AG08396 (cell line): Measurements from ENCODE around the gene DUSP22.

Experiments used
- DNase-seq: peaks from one replicate; pipeline ENCODE4 v3.0.0; 2012; ENCODE audit warnings: low spot score, mixed read lengths

The DUSP22 gene

DNA sequence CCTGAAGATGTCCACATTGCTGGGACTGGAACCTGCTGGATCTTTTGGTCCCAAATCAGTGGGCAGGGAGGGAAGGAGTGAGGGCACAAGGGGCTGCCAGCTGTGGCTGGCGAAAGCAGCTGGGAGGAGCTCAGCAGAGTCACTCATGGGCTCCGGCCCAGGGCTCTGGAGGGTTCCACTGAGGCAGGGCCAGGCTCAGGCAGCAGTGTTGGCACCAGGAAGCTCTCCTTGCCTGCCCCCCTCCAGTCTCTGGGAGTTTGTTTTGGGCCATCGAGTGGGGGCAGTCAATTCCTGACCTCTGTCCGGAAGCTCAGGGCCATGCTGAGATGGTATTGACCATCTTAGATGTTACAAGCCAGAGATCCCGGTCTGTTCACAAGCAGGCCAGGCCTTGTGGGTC lies 60.2 kb downstream of the DUSP22 start:
- no peak for DNase-seq

DNA sequence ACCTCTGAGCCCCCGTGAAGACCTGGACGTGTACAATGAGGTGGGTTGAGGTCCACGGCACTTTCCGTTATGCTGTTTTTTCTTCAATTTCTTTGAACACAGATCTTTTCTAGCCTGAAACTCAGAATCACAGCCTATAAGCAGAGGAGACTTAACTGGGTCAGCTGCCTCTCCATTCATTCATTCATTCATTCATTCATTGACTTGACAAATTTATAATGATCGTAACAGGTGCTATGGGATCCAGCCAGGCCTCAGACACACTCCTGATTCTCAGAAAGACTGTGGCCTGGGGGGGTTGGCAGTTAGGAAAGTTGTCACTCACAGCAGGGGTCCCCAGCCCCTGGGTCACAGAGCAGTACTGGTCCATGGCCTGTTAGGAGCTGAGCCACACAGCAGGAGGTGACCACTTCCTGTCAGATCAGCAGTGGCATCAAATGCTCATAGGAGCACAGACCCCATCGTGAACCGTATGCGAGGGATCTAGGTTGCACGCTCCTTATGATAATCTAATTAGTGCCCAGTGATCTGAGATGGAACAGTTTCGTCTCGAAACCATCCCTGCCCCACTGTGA lies 60.7 kb downstream of the DUSP22 start:
- no peak for DNase-seq

DNA sequence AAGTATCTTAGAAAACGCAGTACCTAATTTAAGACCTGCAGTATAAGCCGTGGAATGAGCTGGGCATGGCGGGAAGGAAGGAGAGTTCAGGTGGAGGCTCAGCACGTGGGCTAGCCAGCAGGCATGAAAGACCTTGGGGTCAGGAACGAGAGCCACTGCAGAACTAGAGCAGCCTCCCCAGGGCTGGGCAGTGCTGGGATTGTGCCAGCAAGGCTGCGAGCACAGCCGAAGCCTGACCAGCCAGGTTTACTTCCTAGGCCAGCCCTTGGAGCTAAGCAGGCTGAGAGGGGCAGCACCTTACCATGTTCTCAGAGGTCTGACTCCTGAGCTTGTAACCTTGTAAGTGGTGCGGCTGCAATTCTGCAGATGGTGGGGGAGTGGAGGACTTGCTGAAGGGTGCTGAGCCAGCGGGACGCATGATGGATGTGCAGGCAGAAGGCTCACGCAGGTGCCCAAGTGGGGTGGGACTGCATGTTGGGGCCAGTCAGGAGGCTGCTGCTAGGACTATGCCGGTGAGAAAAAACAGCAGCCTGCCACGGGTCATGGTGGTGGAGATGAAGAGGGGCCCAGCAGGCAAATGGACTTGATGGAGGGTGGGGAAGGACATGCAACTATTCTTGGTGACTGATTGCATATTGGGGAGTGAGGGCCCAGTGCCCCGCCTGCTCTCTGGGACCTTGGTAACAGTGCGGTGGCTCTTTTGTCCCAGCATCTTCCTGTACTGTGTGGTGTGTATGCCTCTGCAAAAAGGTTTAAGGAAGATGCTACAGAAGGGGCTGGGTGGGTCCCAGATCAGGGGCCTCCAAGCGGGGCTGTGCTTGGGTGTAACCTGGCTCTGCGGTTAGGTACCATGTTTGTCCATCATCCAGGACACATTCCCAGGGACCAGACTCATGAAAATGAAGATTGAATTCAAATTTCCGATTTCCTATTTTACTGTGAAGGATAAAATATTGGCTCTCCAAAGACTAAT lies 61.6 kb downstream of the DUSP22 start:
- no peak for DNase-seq

DNA sequence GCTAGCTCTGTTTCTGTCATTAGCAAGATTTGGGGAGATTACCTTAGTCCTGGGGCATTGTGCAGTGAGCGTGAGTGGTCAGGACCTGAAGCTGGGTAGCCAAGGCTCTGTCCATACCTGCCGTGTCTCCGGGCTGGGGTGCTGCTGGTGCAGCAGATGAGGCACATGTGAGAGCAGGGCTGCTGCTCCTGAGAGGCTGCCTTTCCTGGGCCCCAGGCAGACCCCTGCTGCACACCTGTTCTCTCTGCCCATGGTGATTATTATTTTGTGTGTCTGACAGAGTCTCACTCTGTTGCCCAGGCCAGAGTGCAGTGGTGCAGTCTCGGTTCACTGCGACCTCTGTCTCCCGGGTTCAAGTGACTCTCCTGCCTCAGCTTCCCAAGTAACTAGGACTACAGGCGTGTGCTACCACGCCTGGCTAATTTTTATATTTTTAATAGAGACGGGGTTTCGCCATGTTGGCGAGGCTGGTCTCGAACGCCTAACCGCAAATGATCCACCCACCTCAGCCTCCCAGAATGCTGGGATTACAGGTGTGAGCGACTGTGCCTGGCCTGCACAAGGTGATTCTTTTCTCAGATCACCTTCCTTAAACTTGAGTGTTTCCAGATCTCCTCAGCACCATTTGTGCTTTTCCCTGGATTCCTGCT lies 62.5 kb downstream of the DUSP22 start:
- no peak for DNase-seq

DNA sequence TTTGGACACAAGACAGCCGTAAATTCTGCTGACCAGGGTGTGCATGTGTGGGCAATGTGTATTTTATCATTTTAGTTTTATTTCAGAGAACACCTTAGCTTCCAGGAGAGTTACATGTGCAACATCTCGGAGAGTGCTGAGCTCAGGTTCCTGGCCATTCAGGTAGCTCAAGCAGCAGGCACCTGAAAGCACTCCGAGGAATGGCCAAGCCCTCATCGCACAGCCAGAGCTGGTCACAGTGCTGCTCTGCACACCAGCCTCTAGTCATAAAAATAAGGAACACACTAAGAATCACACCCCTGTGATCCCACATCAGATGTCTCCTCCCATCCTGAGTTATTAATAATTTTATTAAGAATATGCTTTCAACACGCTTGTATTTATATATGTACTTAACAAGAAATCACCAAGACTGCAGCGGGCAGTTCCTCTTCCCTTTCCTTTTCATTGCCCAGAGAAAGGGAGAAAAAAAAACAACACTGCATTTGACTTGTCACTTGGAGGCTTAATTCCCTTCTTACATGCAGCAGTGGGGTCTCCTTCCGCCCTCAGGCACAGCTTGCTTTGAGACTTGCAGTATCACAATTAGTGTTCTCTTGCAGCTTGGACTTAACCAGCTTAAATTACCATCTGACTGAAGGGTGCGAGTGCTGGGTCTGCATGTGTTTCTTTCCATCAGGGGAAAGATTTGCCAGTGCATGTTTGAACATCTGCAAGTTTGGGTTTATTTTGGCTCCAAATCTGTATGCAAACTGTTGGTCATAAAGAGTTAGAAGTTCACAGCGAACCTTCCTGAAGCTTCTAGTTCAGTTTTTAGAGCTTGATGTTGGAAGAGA lies 63.3 kb downstream of the DUSP22 start:
- no peak for DNase-seq

DNA sequence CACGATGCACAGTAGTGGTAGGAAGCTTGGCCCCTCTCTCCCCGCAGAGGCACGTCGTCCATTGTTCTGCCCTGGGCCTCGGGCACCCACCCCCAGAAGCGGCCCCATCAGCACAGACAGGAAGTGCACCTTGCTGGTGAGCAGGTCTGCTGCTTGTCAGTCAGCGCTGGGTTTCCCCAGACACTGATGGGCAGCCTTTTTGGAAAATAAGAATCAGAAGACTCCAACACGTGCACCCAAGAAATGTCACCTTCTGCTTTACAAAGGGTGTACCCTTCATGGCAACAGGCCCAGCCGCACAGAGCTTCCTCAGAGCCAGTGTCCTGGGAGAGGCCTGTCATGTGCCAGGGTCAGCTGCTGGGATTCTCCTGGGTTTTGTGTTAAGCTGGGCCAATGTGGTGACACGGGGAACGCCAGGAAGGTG lies 64.6 kb downstream of the DUSP22 start:
- no peak for DNase-seq

DNA sequence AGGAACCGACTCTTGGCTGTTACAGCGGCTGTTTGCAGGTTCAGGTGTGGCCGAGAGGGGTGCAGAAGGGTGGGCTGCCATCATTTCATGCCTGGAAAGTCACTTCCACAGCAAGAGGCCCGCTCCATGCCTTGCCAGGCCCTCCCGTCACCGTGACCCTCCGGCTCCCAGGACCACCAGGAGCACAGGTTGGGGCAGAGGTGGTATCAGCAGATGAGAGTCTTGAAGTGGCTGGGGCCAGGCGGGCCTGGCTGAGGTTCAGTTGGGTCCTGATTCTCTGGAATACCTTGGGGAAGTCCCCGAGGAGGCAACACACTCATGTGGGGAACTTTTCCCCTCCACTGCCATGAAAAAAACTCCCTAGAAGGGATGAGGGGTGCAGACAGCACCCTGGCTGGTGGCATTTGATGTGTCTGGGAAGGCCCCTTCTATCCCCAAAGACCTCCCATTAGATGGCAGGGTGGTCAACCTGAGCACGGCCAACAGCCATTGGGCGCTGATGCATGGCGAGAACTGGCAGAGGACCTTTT lies 65.0 kb downstream of the DUSP22 start:
- no peak for DNase-seq

DNA sequence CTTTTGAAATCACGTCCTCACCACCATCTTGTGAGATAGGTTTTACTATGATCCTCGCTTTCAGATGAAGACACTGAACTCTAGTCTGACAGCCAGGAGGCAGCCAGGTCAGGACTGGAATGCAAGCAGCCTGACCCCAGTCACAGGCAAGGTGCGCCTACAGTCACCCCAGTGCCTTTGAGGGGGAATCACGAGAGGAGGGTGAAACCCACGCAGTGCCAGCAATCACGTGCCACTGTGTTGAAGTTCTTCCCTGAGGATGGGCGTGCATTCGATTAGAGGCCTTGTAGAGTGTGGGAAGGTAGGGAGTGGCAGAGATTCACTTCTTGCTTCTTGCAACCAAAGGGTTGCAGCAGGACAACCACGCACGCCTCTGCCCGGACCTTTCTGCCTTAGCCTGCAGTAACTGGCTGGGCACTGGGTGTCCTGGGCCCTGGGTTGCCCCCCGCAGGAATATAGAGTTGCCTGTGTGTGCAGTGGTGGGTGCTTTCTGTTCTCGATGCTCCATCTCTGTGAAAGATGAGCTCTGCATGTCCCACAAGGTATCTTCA lies 65.6 kb downstream of the DUSP22 start:
- no peak for DNase-seq

DNA sequence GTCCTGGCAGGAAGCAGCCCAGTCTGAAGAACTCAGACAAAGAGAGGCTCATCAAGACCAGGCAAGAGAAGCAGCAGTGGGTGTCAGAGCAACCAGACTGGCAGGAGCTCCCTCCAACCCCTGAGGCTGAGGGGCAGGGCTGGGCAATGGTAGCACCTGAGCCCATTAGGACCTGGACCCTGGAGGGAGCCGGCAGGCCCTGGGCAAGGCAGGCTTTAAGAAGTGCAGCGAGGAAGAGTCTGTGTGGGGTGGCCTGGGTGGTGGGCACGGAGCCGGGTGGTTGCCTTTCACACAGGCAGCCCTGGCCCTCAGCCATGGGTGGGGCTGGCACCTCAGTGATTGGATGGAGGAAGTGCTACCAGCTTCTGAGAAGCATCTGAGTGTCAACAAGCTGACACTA lies 66.1 kb downstream of the DUSP22 start:
- no peak for DNase-seq

DNA sequence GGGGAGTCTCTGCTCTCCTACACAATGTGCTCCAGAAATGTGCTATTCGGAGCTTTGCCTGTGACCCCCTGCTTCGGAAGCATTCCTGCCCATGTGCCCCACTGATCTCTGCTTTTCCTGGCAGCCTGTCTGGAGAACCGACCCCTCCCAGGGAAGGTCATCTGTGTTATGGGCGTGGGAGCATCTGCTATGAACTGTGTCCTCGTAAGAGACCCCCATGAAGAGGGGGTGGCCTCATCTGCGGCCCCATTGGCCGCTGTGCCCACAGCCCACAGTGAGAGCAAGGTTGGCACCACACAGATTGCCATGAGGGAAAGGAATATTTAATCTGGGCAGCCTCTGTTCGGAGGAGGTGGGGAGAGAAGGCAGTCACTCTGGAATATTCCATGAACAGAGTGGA lies 66.6 kb downstream of the DUSP22 start:
- DNase-seq: no peak

DNA sequence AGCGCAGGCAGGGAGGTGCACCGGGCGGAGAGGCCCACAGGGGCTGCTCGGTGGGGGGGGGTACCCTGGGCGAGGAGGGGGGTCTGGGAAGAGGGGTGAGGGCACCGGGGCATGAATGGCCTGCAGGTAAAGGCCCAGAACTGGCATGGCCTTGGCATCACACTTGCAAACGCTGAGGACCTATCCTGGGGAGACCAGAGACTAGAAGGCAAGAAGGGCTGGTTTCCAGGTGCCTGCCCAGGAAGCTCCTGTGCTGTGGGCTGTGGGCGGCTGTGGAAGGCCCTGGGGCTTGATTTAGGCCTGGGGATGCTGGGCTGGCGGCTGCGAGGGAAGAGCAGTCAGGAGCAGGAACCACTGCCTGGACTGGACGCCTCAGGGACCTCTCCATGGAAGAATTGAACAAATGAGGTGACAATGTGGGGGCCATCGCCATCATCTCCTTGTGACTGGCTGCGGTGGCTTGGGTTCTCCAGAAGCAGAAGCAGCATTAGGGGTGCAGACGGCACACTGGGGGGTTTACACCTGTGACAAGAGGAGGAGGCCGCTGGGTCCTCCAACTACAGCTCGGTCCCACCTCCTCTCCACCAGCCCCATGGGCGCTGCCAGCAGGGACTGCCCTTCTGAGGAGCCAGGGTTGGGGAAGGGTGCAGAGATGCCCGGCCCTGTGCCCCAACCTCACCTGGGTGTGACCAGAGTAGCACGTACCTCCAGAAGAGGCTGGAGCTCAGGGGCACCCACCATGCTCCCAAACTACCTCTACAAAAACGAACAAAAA lies 67.2 kb downstream of the DUSP22 start:
- no peak for DNase-seq

DNA sequence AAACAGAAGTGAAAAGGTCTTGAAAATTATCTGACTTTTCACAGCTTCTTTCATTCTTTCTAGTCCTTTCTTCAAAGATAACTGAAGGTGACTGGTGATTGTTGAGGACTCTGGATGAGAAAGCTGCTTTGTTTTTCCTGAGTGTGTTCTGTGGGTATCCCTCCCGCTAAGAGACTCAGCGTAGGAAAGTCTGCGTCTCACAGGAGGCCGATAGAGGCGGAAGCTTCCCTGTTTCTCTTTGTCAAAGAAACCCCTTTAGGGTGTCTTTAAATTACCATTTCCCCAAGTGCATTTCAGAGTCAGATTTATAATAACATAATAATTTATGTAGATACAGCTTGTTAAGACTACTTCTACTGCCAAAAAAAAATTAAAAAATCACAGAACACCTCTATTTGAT lies 68.1 kb downstream of the DUSP22 start:
- no peak for DNase-seq

DNA sequence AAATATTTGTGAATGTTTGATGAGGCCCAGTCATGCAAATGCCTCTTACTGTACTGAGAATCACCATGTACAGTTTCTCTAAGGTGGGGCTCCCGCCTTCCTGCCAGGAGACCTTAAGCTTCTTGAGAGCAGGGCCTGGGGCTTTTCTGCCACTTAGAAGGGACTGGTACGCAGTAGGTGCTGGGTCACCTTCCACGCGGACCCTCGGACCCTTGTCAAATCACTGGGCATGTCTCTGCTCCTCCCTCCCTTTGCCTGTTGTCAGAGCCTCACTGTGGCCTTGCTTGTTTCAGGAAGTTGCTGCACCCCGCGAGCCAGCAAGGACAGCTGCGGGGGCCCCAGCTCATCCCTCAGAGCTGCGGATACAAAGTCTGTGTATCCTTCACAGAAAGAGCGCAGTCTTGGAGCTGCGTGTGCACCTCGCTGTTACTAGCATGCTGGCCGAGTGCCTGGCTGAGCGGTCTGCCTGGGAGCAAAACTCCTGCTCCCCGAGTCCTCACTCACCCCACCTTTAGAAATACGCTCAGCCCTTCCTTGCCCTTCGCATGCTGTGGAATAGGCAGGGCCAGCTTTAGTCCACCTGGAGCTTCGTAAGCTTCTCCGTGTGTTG lies 68.6 kb downstream of the DUSP22 start:
- no peak for DNase-seq

DNA sequence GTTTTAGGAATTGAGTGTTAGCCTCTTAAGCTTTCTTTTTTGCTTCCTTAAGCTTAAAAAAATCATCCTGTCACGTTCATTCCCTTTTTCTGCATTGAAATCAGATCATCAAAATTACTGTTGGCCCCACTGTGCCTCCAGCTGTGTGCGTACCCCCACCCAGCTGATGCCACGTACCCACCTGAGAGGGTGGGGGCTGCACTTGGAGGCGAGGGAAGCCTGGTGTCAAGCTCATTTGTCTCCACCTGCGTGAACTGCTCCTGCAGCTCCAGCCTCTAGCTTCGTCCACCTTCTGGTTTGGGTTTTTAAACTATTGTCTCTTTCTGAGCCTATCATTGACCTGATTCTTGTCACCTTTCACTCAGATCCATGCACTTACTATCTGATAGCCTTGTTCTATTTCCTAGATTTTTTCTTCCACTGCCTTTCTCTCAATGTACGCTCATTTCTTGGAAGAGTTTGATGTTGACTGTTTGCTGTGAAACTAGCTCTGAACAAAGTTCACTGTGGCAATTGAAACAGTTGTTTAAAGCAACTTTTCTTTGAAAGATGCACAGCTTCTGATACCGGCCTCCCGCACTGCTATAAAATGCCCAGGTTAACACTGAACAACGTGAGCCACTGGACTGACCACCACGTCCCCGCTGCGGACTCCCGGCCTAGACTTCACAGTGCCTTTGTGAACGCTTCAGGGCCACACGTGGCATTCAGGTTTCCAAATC lies 69.3 kb downstream of the DUSP22 start:
- no peak for DNase-seq

DNA sequence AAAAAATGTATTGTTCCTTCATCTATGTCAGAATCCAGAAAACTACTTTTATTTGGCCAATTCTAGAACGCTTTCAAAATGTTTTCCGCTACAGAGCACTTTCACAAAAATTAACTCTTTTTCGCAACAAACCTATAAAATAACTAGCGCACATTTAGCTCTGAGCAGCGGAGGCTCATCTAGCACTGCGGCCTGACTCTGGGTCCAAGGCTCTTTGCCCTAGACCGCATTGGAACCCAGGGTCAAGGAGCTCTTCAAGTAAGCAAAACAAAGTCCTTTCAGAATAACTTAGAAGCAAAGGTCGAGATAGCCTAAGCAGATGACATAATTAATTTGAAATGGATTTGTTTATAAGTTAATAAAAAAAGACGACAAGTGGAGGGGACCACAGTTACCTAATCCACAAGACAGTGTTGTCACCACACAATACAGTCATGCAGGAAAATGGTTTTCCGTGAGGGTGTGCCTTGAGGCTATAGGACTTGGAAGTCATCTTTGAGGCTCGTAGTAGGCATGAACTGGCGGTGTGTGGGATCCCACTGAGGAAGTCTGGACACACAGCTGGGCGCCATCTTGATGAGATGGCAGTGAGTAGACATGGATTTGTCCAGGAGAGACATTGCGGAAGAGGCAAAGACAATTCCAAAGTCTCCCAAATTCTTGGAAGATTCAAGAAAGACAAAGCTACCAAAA lies 70.1 kb downstream of the DUSP22 start:
- no peak for DNase-seq

DNA sequence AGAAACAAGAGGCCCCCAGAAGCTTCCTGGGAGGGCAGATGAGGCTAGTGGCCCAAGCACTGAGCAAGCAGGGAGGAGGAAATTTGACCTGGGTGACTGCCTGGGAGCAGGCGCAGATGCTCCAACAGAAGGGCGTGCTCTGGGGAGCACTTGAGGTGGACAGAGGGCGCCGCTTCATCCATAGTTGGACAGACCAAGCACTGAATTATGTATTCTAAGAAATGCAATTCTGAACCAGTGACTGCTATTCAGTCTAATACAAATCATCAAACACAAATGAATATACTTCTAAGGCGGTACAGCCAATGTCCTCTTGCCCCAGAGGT lies 70.6 kb downstream of the DUSP22 start:
- DNase-seq: no peak

DNA sequence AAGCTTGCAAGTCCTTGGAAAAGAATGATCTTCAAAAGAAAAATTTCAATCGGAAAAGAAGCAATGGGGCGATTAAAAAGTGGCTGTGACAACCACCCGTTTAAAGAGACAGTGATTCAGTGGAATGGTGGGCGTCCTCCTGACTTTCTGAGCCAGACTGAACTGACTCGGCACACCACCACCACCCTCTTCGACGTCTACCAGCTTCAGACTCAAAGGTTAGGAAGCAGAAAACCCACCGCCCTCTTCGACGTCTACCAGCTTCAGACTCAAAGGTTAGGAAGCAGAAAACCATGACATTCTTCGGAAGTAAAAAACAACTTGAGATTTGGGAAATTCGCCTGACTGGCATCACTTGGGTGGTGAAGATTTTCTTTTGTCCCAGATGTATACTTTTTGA lies 71.0 kb downstream of the DUSP22 start:
- DNase-seq: no peak

DNA sequence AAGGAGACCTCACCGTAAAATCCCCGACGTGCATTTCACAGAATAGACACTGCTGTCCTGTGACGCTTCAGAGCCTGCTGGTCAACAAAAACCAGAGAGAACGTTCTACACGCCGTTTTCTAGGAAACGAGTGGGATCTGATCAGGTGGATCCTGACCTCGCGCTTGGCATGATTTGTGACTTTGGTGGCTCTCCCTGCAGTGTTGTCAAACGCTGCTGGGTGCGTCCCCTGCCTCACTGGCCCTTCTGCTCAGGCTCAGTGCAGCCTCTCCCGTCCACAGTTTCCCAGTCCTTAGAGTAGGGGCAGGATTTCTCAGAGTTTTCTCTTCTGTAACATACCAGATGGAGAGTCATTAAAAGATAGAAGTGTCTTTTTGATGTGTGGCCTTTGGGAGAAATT lies 71.6 kb downstream of the DUSP22 start:
- no peak for DNase-seq
